GM21825 (cell line): ENCODE data around the gene DYNLL1.
"Not testable (repeated sequence)": the region's sequence is repeated elsewhere in the genome, so short reads cannot be mapped to it uniquely, and the experiment has no call there.

Experiments used
- ATAC-seq: cut with Tn5 transposase; IDR thresholded peaks from one replicate; pipeline ENCODE4 v1.9.1; 2021; ENCODE audit warnings: mild to moderate bottlenecking, moderate library complexity; ENCODE audit not compliant: unreplicated experiment

Gene DYNLL1

GRCh38 chr12:120504587-120504986 is 8.7 kb downstream of the DYNLL1 start:
- no peak for ATAC-seq

- no peak for ATAC-seq
These were observed 12.6 kb downstream of the DYNLL1 start for GRCh38 chr12:120508537-120508936.

DNA sequence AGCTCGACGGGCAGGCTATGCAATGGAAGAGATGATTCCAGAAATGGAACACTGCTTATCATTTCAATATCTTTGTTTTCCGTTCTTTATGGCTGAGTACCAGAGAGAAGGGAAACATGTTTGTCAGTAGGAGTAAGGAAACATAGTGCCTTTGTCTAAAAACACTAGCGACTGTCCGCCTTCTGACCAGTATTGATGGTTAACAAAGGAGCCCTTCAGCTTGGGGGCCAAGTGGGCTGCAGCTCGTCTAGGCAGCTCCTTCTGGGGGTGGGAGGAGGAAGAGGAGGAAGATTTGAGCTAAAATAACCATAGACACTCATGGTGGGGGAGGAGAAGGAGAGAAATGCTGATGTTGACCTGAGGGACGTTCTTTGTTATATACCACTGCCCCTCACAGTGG is 18.1 kb downstream of the DYNLL1 start:
- ATAC-seq = no peak

- no peak for ATAC-seq
These were observed 19.6 kb downstream of the DYNLL1 start for GRCh38 chr12:120515496-120515895.

GRCh38 chr12:120519324-120519723 is 23.4 kb downstream of the DYNLL1 start:
- not testable (repeated sequence) for ATAC-seq

- ATAC-seq = no peak
These were observed 26.7 kb downstream of the DYNLL1 start for GRCh38 chr12:120522568-120522967.

- peak; percentile 78 for ATAC-seq
These were observed 33.1 kb downstream of the DYNLL1 start, which contains the start of gene COQ5 for GRCh38 chr12:120528861-120529525. TSS of gene COQ5 (minus strand) at chr12:120529158. CDS start at chr12:120529141, 17 bp downstream.

- ATAC-seq = no peak
These were observed 33.9 kb downstream of the DYNLL1 start for GRCh38 chr12:120529641-120530417.

DNA sequence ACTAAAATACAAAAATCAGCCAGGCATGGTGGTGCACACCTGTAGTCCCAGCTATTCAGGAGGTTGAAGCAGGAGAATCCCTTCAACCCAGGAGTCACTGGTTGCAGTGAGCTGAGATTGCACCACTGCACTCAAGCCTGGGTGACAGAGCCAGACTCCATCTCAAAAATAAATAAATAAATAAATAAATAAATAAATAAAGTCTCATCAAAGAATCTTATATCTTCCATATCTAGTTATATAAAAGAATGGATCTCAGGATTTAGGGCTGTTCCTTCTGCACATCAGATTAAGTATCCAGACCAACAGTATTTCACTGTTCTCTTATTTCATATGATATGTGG is 34.5 kb downstream of the DYNLL1 start:
- not testable (repeated sequence) for ATAC-seq

- ATAC-seq = no peak
These were observed 36.9 kb downstream of the DYNLL1 start for GRCh38 chr12:120532701-120533238.

GRCh38 chr12:120534203-120534702 is 38.3 kb downstream of the DYNLL1 start, which contains the start of gene RNF10:
TSS of gene RNF10 (plus strand) at chr12:120534356. CDS start at chr12:120534812, 456 bp downstream.
- peak; percentile 59 for ATAC-seq

GRCh38 chr12:120534703-120535655 is 39.1 kb downstream of the DYNLL1 start:
- ATAC-seq = peak; percentile 28

- no peak for ATAC-seq
These were observed 40.3 kb downstream of the DYNLL1 start for GRCh38 chr12:120536064-120536791.

DNA sequence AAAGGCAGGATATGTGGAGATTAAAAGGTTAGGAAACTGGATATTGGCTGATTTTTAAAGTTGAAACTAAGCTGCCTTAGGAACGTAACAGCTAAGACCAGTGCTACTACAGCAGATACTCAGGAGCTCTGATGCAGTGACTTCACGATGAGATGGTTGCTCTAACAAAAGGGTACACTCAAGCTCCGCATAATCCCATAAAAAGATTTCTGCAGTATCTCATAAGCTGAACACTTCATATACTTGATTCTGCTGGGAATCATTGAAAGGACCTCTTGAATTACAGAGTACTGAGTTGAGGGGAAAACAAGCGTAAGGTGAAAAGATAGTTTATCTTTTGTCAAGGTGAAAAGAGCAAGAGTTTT is 41.9 kb downstream of the DYNLL1 start:
- ATAC-seq = no peak

GRCh38 chr12:120538281-120539156 is 42.6 kb downstream of the DYNLL1 start:
- no peak for ATAC-seq

GRCh38 chr12:120539303-120539702 is 43.4 kb downstream of the DYNLL1 start:
- ATAC-seq = no peak

GRCh38 chr12:120540445-120540844 is 44.5 kb downstream of the DYNLL1 start:
- no peak for ATAC-seq

DNA sequence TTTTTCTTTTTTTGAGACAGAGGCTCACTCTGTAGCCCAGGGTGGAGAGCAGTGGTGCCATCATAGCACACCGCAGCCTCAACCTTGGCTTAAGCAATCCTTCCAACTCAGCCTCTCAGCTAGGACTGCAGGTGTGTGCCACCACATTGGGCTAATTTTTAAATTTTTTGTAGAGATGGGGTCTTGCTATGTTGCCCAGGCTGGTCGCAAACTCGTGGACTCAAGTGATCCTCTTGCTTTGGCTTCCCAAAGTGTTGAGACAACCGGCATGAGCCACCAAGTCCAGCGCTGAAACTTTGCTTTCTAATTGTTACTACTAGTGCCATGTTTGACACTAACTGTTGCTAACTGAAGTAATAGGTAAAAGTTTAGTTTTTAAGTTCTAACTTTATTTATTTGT is 46.3 kb downstream of the DYNLL1 start:
- ATAC-seq = no peak

DNA sequence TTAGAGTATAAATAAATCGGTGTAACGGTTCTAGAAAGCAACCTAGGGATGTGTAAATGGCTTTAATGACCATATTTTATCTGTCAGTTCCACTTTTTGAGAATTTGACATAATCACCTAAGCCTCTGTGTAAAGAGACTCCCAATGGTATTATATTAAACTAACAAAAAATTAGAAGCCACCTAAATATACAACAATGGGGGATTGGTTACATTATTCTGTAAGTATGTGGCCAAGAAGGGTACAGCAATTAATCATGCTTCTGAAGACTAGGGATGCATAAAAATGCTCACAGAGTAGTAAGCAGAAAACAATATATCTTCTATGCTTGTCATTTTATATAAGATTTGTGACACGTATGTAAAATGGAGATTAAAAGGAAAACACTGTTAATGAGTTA is 48.8 kb downstream of the DYNLL1 start:
- ATAC-seq = no peak
